K562 (cell line): ENCODE data around the gene FIZ1. TPM values are rescaled to one million over a fixed set of nuclear protein-coding genes. Genes with fewer than 3 reads are reported as not detected.

Source experiments
- BRD9 ChIP-seq: fragments of 450-650 bp; IDR thresholded peaks from 2 replicates; pipeline ENCODE4 v1.6.1; 2018; ENCODE audit warnings: low read depth; ENCODE audit not compliant: partially characterized antibody
- CEBPB ChIP-seq: fragments of 450-650 bp; IDR thresholded peaks from 2 replicates; pipeline ENCODE4 v1.6.1; 2016; ENCODE audit warnings: missing genetic modification characterization, missing compliant biosample characterization
- CHD4 ChIP-seq: fragments of 200-600 bp; sonication (generic); IDR thresholded peaks from 3 replicates; pipeline ENCODE4 v1.6.1; 2012; ENCODE audit warnings: low read depth, mild to moderate bottlenecking, mixed read lengths, low read length, inconsistent platforms; ENCODE audit not compliant: insufficient read depth, insufficient replicate concordance, poor library complexity, severe bottlenecking
- CXXC5 ChIP-seq: fragments of 250-450 bp; sonication (Bioruptor Pico); IDR thresholded peaks from 2 replicates; pipeline ENCODE4 v1.8.0; 2022; ENCODE audit warnings: inconsistent platforms, mild to moderate bottlenecking, moderate library complexity
- DACH1 ChIP-seq: fragments of 450-650 bp; IDR thresholded peaks from 2 replicates; pipeline ENCODE4 v1.6.1; 2018; ENCODE audit not compliant: partially characterized antibody
- ETV5 ChIP-seq: sonication (generic); formaldehyde crosslinking; IDR thresholded peaks from 2 replicates; pipeline ENCODE4 v1.4.0; 2020; ENCODE audit warnings: low read depth, mild to moderate bottlenecking, missing genetic modification reagents
- HLTF ChIP-seq: fragments of 450-650 bp; IDR thresholded peaks from 2 replicates; pipeline ENCODE4 v1.6.1; 2016
- MAX ChIP-seq: sonication (generic); formaldehyde crosslinking; IDR thresholded peaks from 2 replicates; pipeline ENCODE4 v1.9.0; 2022; ENCODE audit warnings: mild to moderate bottlenecking, missing genetic modification reagents
- MCM3 ChIP-seq: fragments of 450-650 bp; IDR thresholded peaks from 2 replicates; pipeline ENCODE4 v1.6.1; 2016
- PHF20 ChIP-seq: fragments of 450-650 bp; IDR thresholded peaks from 2 replicates; pipeline ENCODE4 v1.6.1; 2018; ENCODE audit not compliant: partially characterized antibody
- PHF8 ChIP-seq: fragments of 200-600 bp; sonication (generic); IDR thresholded peaks from 2 replicates; pipeline ENCODE4 v1.6.1; 2012; ENCODE audit warnings: mixed run types, mild to moderate bottlenecking, inconsistent platforms, low read length, moderate library complexity, borderline replicate concordance
- RAD21 ChIP-seq, 2 experiments: fragments of 250-450 bp in 1 of 2; fragments of 450-650 bp in 1 of 2; sonication (Bioruptor Pico) in 1 of 2; formaldehyde crosslinking in 1 of 2; IDR thresholded peaks in 1 of 2; conservative IDR thresholded peaks in 1 of 2; 2 replicates each; pipeline versions ENCODE4 v1.4.0 to v1.8.0; 2020 to 2022; ENCODE audit warnings: mild to moderate bottlenecking in 2 of 2, moderate library complexity in 1 of 2
- THAP7 ChIP-seq: fragments of 250-450 bp; sonication (Bioruptor Pico); IDR thresholded peaks from 2 replicates; pipeline ENCODE4 v1.5.0; 2021
- TRIM24 ChIP-seq, 2 experiments: fragments of 450-650 bp; IDR thresholded peaks; 2 replicates each; pipeline ENCODE4 v1.6.1; 2016
- XRCC5 ChIP-seq: fragments of 200-400 bp; formaldehyde crosslinking; IDR thresholded peaks from 2 replicates; pipeline ENCODE4 v1.6.1; 2017; ENCODE audit warnings: low read depth, mild to moderate bottlenecking, low read length
- ZC3H4 ChIP-seq: sonication (generic); formaldehyde crosslinking; IDR thresholded peaks from 2 replicates; pipeline ENCODE4 v1.9.0; 2021; ENCODE audit warnings: missing genetic modification reagents, borderline replicate concordance
- polyA plus RNA-seq, 8 experiments: library from polyadenylated mRNA; depleted of rRNA in 4 of 8; stranded (reverse) in 5 of 8; unstranded in 3 of 8; fragments of >200 nt; fragmentation: Nextera tagmentation in 2 of 8; fragmentation: Illumina TruSeq in 1 of 8; extraction: Ambion mirVana in 2 of 8; extraction: Trizol in 1 of 8; gene quantifications; 2 replicates each; pipeline versions ENCODE4 v1.2.1 to v1.2.3, GENCODE V29; 2011 to 2014; ENCODE audit warnings: inconsistent platforms in 1 of 8, missing spikeins in 1 of 8
- total RNA-seq, 7 experiments: library from RNA; depleted of rRNA in 6 of 7; stranded (reverse); fragments of >200 nt in 6 of 7; fragmentation: Illumina TruSeq in 2 of 7; extraction: Trizol in 2 of 7; gene quantifications; 2 replicates each; pipeline versions ENCODE4 v1.2.1 to v1.2.3, GENCODE V29; 2011 to 2021; ENCODE audit warnings: low replicate concordance in 1 of 7
- TF ChIP-seq, protein P1 (sequence below): sonication (generic); formaldehyde crosslinking; IDR thresholded peaks from 2 replicates; pipeline ENCODE4 v1.4.0; 2020; ENCODE audit warnings: mild to moderate bottlenecking, missing genetic modification reagents
- TF ChIP-seq, protein P2 (sequence below): fragments of 250-450 bp; sonication (Bioruptor Pico); IDR thresholded peaks from 2 replicates; pipeline ENCODE4 v1.9.0; 2021; ENCODE audit warnings: mild to moderate bottlenecking
- TF ChIP-seq, protein P3 (sequence below): sonication (generic); formaldehyde crosslinking; IDR thresholded peaks from 2 replicates; pipeline ENCODE4 v1.8.1; 2023; ENCODE audit warnings: mild to moderate bottlenecking, missing genetic modification reagents, moderate library complexity
- TF ChIP-seq, protein P4 (sequence below), 2 experiments: fragments of 250-450 bp in 1 of 2; fragments of 450-650 bp in 1 of 2; sonication (Bioruptor Pico) in 1 of 2; IDR thresholded peaks; 2 replicates each; pipeline versions ENCODE4 v1.6.1 to v1.8.0; 2016 to 2021; ENCODE audit warnings: mild to moderate bottlenecking in 2 of 2, moderate library complexity in 2 of 2, missing compliant biosample characterization in 1 of 2, missing genetic modification characterization in 1 of 2
- TF ChIP-seq, protein P5 (sequence below): fragments of 450-650 bp; IDR thresholded peaks from one replicate; pipeline ENCODE4 v1.6.1; 2018; ENCODE audit warnings: mild to moderate bottlenecking, moderate library complexity; ENCODE audit not compliant: partially characterized antibody

FIZ1 gene
- total and polyA plus RNA-seq, 9 of the 15 experiments (the other 6 are each of a cell fraction or from before 2014, with no cell fraction given), result 0.79 to 17.5 (median 5.5) TPM

- TF ChIP-seq, protein P1, sequence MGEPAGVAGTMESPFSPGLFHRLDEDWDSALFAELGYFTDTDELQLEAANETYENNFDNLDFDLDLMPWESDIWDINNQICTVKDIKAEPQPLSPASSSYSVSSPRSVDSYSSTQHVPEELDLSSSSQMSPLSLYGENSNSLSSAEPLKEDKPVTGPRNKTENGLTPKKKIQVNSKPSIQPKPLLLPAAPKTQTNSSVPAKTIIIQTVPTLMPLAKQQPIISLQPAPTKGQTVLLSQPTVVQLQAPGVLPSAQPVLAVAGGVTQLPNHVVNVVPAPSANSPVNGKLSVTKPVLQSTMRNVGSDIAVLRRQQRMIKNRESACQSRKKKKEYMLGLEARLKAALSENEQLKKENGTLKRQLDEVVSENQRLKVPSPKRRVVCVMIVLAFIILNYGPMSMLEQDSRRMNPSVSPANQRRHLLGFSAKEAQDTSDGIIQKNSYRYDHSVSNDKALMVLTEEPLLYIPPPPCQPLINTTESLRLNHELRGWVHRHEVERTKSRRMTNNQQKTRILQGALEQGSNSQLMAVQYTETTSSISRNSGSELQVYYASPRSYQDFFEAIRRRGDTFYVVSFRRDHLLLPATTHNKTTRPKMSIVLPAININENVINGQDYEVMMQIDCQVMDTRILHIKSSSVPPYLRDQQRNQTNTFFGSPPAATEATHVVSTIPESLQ (CRISPR knock-in tag), result 0 out of 2 replicates have a peak, but pooled peaks have one; percentile 48
- TF ChIP-seq CEBPB, result no peak
- no peak for TF ChIP-seq THAP7
- peak; percentile 59; the same call in 1 of the 2 replicates for TF ChIP-seq MAX (CRISPR knock-in tag)
- no peak for TF ChIP-seq CXXC5 (CRISPR knock-in tag)
- TF ChIP-seq, protein P2, sequence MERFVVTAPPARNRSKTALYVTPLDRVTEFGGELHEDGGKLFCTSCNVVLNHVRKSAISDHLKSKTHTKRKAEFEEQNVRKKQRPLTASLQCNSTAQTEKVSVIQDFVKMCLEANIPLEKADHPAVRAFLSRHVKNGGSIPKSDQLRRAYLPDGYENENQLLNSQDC, result no peak
- no peak for TF ChIP-seq ZC3H4
- no peak for TF ChIP-seq ETV5
- TF ChIP-seq, protein P3, sequence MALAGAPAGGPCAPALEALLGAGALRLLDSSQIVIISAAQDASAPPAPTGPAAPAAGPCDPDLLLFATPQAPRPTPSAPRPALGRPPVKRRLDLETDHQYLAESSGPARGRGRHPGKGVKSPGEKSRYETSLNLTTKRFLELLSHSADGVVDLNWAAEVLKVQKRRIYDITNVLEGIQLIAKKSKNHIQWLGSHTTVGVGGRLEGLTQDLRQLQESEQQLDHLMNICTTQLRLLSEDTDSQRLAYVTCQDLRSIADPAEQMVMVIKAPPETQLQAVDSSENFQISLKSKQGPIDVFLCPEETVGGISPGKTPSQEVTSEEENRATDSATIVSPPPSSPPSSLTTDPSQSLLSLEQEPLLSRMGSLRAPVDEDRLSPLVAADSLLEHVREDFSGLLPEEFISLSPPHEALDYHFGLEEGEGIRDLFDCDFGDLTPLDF (CRISPR knock-in tag), result no peak
- TF ChIP-seq, protein P4, sequence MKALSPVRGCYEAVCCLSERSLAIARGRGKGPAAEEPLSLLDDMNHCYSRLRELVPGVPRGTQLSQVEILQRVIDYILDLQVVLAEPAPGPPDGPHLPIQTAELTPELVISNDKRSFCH (CRISPR knock-in tag; IDR thresholded peaks at IDR 0.05), result no peak
- TF ChIP-seq, protein P4 (tag; IDR thresholded peaks at IDR 0.05), result peak; percentile 69; the same call in 1 of the 2 replicates
- peak; percentile 16 for TF ChIP-seq CHD4
- TF ChIP-seq, protein P5, sequence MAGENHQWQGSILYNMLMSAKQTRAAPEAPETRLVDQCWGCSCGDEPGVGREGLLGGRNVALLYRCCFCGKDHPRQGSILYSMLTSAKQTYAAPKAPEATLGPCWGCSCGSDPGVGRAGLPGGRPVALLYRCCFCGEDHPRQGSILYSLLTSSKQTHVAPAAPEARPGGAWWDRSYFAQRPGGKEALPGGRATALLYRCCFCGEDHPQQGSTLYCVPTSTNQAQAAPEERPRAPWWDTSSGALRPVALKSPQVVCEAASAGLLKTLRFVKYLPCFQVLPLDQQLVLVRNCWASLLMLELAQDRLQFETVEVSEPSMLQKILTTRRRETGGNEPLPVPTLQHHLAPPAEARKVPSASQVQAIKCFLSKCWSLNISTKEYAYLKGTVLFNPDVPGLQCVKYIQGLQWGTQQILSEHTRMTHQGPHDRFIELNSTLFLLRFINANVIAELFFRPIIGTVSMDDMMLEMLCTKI, result no peak
- TF ChIP-seq TRIM24 (IDR thresholded peaks at IDR 0.05), result no peak
- peak; percentile 38; the same call in 1 of the 2 replicates for TF ChIP-seq PHF8
- TF ChIP-seq RAD21 (CRISPR knock-in tag; conservative IDR thresholded peaks at IDR 0.05 in 1 of 2, IDR thresholded peaks at IDR 0.05 in 1 of 2), result no peak
- no peak for TF ChIP-seq XRCC5
- TF ChIP-seq BRD9, result no peak
- TF ChIP-seq PHF20, result no peak
- no peak for TF ChIP-seq DACH1
- TF ChIP-seq HLTF, result no peak
- TF ChIP-seq MCM3, result no peak
Measured at GRCh38 chr19:55546822-55547614, 52.3 kb downstream of the FIZ1 start (continued).
